Neural progenitor cell (in vitro differentiated cells): ENCODE measurements around the gene TRAPPC2.

Experiments
- CTCF ChIP-seq: fragments of 200-600 bp; sonication (generic); IDR thresholded peaks from 2 replicates; pipeline ENCODE4 v1.5.1; 2017; ENCODE audit warnings: antibody characterized with exemption, mild to moderate bottlenecking
- EZH2 ChIP-seq: fragments of 200-600 bp; sonication (generic); IDR thresholded peaks from 2 replicates; pipeline ENCODE4 v1.6.1; 2017; ENCODE audit warnings: antibody characterized with exemption, mild to moderate bottlenecking, moderate library complexity

GRCh38 chrX:13702111-13702789 is 32.2 kb downstream of the TRAPPC2 start:
- TF ChIP-seq CTCF (no peak), EZH2 (no peak)
